LNCAP (cell line): ENCODE data around the gene ZSCAN10.

Experiments
- TF ChIP-seq, protein P1 (sequence below): fragments of 450-650 bp; IDR thresholded peaks from 2 replicates; pipeline ENCODE4 v1.5.1; 2017; ENCODE audit warnings: mild to moderate bottlenecking

Gene ZSCAN10

GRCh38 chr16:3056336-3057180, 42.5 kb downstream of the ZSCAN10 start:
- TF ChIP-seq, protein P1, sequence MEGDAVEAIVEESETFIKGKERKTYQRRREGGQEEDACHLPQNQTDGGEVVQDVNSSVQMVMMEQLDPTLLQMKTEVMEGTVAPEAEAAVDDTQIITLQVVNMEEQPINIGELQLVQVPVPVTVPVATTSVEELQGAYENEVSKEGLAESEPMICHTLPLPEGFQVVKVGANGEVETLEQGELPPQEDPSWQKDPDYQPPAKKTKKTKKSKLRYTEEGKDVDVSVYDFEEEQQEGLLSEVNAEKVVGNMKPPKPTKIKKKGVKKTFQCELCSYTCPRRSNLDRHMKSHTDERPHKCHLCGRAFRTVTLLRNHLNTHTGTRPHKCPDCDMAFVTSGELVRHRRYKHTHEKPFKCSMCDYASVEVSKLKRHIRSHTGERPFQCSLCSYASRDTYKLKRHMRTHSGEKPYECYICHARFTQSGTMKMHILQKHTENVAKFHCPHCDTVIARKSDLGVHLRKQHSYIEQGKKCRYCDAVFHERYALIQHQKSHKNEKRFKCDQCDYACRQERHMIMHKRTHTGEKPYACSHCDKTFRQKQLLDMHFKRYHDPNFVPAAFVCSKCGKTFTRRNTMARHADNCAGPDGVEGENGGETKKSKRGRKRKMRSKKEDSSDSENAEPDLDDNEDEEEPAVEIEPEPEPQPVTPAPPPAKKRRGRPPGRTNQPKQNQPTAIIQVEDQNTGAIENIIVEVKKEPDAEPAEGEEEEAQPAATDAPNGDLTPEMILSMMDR = no peak

DNA sequence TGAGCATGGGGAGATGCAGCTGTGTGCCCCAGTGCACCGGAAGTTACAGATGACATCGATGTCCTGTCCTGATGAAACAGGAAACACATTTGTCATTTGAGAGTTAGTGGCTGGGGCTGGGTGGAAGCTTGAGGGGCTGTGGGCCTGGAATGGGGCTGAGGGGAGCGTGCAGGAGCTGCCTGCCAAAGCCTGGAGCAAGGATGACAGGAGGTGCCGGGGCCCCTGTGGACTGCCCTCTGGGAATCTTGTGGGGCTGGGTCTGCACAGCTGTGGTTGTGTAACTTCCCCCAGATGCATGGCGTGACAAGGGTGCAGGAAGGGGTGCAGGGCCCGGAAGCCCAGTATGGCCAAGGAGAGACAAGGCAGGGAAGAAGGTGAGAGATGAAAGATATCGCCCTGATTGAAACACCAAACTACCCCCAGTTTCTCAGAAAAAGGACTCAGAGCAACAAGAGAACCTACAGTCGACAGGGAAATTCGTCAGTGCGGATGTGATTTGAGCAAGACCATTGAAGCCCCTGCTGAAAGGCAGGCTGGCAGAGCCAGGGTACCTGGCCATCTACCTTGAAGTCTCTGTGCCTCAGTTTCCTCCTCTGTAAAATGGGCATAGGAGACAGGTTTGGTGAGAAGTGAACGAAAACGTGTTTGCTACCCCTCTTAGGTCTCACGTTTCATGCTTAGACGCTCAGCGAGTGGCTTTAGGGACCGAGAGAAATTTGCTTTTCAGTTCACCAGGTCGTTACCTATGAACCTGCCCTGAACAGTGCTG, 43.9 kb downstream of the ZSCAN10 start:
- TF ChIP-seq, protein P1 = no peak

DNA sequence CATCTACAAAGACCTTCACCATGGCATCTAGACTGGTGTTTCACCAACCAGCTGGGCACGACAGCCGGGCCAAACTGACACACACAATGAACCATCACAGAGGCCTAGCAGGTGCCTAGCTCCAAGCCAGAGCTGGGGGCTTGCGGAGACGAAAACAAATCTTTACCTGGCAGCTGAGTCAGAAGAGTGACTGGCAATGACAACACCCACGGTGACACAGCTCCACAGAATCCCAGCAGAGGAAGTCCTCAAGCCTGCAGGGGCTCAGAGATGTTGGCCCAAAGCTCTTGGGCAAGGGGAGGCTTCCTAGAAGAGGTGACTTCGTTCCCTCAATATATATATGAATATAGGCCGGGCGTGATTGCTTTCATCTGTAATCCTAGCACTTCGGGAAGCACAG, 47.6 kb downstream of the ZSCAN10 start:
- TF ChIP-seq, protein P1 = no peak

- TF ChIP-seq, protein P1 = no peak
These were observed 48.1 kb downstream of the ZSCAN10 start for GRCh38 chr16:3051009-3051408.

DNA sequence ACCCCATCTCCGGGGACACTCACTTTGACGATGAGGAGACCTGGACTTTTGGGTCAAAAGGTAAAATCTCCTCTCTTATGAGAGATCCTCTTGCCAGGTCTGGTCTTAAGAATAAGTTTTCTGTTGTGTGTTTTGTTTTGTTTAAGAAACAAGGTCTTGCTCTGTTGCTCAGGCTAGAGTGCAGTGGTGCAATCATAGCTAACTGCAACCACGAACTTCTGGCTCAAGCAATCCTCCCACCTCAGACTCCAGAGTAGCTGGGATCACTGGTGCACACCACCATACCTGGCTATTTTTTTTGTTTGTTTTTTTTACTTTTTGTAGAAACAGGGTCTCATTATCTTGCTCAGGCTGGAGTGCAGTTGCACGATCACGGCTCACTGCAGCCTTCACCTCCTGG, 48.6 kb downstream of the ZSCAN10 start:
- TF ChIP-seq, protein P1 = no peak

- TF ChIP-seq, protein P1 = no peak
These were observed 49.1 kb downstream of the ZSCAN10 start for GRCh38 chr16:3049921-3050481.

DNA sequence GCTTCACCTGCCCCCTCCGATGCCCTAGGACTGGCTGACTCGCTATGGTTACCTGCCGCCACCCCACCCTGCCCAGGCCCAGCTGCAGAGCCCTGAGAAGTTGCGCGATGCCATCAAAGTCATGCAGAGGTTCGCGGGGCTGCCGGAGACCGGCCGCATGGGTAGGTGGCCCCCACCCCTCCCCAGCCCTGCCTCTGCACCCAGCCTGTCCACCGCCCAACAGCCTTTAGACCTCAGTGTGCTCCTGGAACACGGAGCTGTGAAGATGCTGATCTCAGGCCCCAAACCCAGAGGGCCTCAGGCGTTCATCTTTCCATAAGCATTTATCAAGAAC, 51.7 kb downstream of the ZSCAN10 start:
- TF ChIP-seq, protein P1 = no peak
